Mucosa of rectum (tissue), 2 donors: ENCODE results near the gene NFAM1.

Source experiments
- H3K27ac ChIP-seq, 2 donors: one replicate each; pipeline ENCODE4 v1.7.0; 2013; ENCODE audit warnings: inconsistent platforms in 2 of 2, low read depth in 2 of 2, low read length in 2 of 2
- H3K27me3 ChIP-seq, 2 donors: one replicate each; pipeline ENCODE4 v1.7.0; 2013; ENCODE audit warnings: low read length in 2 of 2; ENCODE audit not compliant: control insufficient read depth in 2 of 2, insufficient read depth in 2 of 2
- H3K36me3 ChIP-seq, 2 donors: one replicate each; pipeline ENCODE4 v1.7.0; 2013; ENCODE audit warnings: low read length in 2 of 2; ENCODE audit not compliant: control insufficient read depth in 2 of 2, insufficient read depth in 2 of 2
- H3K4me1 ChIP-seq, 2 donors: one replicate each; pipeline ENCODE4 v1.7.0; 2013; ENCODE audit warnings: low read length in 2 of 2, mild to moderate bottlenecking in 1 of 2; ENCODE audit not compliant: control insufficient read depth in 2 of 2, insufficient read depth in 2 of 2
- H3K4me3 ChIP-seq, 2 donors: one replicate each; pipeline ENCODE4 v1.7.0; 2013; ENCODE audit warnings: low read length in 2 of 2
- H3K9ac ChIP-seq, 2 donors: one replicate each; pipeline ENCODE4 v1.7.0; 2013; ENCODE audit warnings: low read length in 2 of 2, low read depth in 1 of 2, mild to moderate bottlenecking in 1 of 2
- H3K9me3 ChIP-seq, 2 donors: one replicate each; pipeline ENCODE4 v1.7.0; 2013; ENCODE audit warnings: low read length in 2 of 2; ENCODE audit not compliant: control insufficient read depth in 2 of 2
- donor health status: healthy.
- donor health status: Normal muscosa, but diverticular disease.

The NFAM1 gene

GRCh38 chr22:42368379-42369249 lies 63.6 kb downstream of the NFAM1 start:
- Histone ChIP-seq H3K27ac (no peak overlapping the region), H3K27me3 (peaks cover 0 to 13% of the 10 kb centered on the region in 2 donors), H3K9ac (peak overlapping the region; percentile 14 to 73), H3K9me3 (no peaks in the 10 kb centered on the region), H3K4me1 (peaks cover 13 to 16% of the 10 kb centered on the region in 2 donors), H3K4me3 (peak overlapping the region; percentile 68 to 73), H3K36me3 (no peaks in the 10 kb centered on the region)

GRCh38 chr22:42367980-42368378 lies 64.2 kb downstream of the NFAM1 start:
- H3K4me3 ChIP-seq = peak overlapping the region; percentile 68 to 73
- H3K9ac ChIP-seq = peak overlapping the region; percentile 41 to 73
- no peaks in the 10 kb centered on the region for H3K9me3 ChIP-seq
- peaks cover 0 to 13% of the 10 kb centered on the region in 2 donors for H3K27me3 ChIP-seq
- H3K4me1 ChIP-seq = peaks cover 13 to 16% of the 10 kb centered on the region in 2 donors
- no peaks in the 10 kb centered on the region for H3K36me3 ChIP-seq
- H3K27ac ChIP-seq = no peak overlapping the region

GRCh38 chr22:42366806-42367581 lies 65.2 kb downstream of the NFAM1 start:
- H3K27ac ChIP-seq = no peak overlapping the region
- H3K4me1 ChIP-seq = peaks cover 13 to 16% of the 10 kb centered on the region in 2 donors

GRCh38 chr22:42365942-42366695 lies 66.1 kb downstream of the NFAM1 start:
- no peaks in the 10 kb centered on the region for H3K36me3 ChIP-seq
- H3K4me3 ChIP-seq = no peak overlapping the region
- no peaks in the 10 kb centered on the region for H3K9me3 ChIP-seq
- H3K27me3 ChIP-seq = peaks cover 0 to 13% of the 10 kb centered on the region in 2 donors
- peaks cover 13 to 16% of the 10 kb centered on the region in 2 donors for H3K4me1 ChIP-seq
- no peak overlapping the region for H3K27ac ChIP-seq
- H3K9ac ChIP-seq = no peak overlapping the region

More at GRCh38 chr22:42366806-42367581, 65.2 kb downstream of the NFAM1 start:
- Histone ChIP-seq H3K36me3 (no peaks in the 10 kb centered on the region), H3K9me3 (no peaks in the 10 kb centered on the region), H3K9ac (no peak overlapping the region), H3K27me3 (peaks cover 0 to 13% of the 10 kb centered on the region in 2 donors), H3K4me3 (no peak overlapping the region)

GRCh38 chr22:42365111-42365865 lies 66.9 kb downstream of the NFAM1 start:
- Histone ChIP-seq H3K4me3 (no peak overlapping the region), H3K9ac (no peak overlapping the region), H3K27ac (peak overlapping the region; percentile 4 to 49), H3K27me3 (peaks cover 0 to 13% of the 10 kb centered on the region in 2 donors), H3K36me3 (no peaks in the 10 kb centered on the region), H3K9me3 (no peaks in the 10 kb centered on the region), H3K4me1 (peaks cover 13 to 16% of the 10 kb centered on the region in 2 donors)

GRCh38 chr22:42364604-42365110 lies 67.5 kb downstream of the NFAM1 start:
- Histone ChIP-seq H3K36me3 (no peaks in the 10 kb centered on the region), H3K9ac (no peak overlapping the region), H3K27ac (peak overlapping the region in 1 of 2 donors; percentile 49), H3K4me3 (no peak overlapping the region), H3K4me1 (peaks cover 13 to 15% of the 10 kb centered on the region in 2 donors), H3K27me3 (peaks cover 0 to 13% of the 10 kb centered on the region in 2 donors), H3K9me3 (no peaks in the 10 kb centered on the region)

- Histone ChIP-seq H3K27ac (no peak overlapping the region), H3K9me3 (no peaks in the 10 kb centered on the region), H3K9ac (no peak overlapping the region), H3K36me3 (no peaks in the 10 kb centered on the region), H3K27me3 (peaks cover 0 to 13% of the 10 kb centered on the region in 2 donors), H3K4me1 (peaks cover 11 to 13% of the 10 kb centered on the region in 2 donors), H3K4me3 (no peak overlapping the region)
Measured at GRCh38 chr22:42363892-42364291, 68.3 kb downstream of the NFAM1 start.

- Histone ChIP-seq H3K36me3 (no peaks in the 10 kb centered on the region), H3K4me1 (no peaks in the 10 kb centered on the region), H3K27ac (no peak overlapping the region), H3K9me3 (no peaks in the 10 kb centered on the region), H3K9ac (no peak overlapping the region), H3K4me3 (no peak overlapping the region), H3K27me3 (no peaks in the 10 kb centered on the region)
Measured at GRCh38 chr22:42361523-42361922, 70.7 kb downstream of the NFAM1 start.

GRCh38 chr22:42360348-42360747 lies 71.9 kb downstream of the NFAM1 start:
- H3K4me3 ChIP-seq = no peak overlapping the region
- no peaks in the 10 kb centered on the region for H3K4me1 ChIP-seq
- H3K36me3 ChIP-seq = no peaks in the 10 kb centered on the region
- H3K27me3 ChIP-seq = no peaks in the 10 kb centered on the region
- no peaks in the 10 kb centered on the region for H3K9me3 ChIP-seq
- H3K27ac ChIP-seq = no peak overlapping the region
- no peak overlapping the region for H3K9ac ChIP-seq
